Tibial nerve (tissue), 4 donors: Measurements from ENCODE around the gene ADCY2.

Experiments used
- EP300 ChIP-seq, 2 donors: sonication (generic); formaldehyde crosslinking; IDR thresholded peaks; one replicate each; pipeline ENCODE4 v1.6.1; 2017; ENCODE audit warnings: antibody characterized with exemption in 2 of 2, mild to moderate bottlenecking in 1 of 2
- TF ChIP-seq, protein P1 (sequence below), 5 experiments: fragments of 200-600 bp in 3 of 5; fragments of 450-650 bp in 2 of 5; sonication (generic) in 3 of 5; IDR thresholded peaks; one replicate each; pipeline ENCODE4 v1.5.1; 2016 to 2019; ENCODE audit warnings: antibody characterized with exemption in 5 of 5, mild to moderate bottlenecking in 3 of 5, moderate library complexity in 2 of 5

DNA sequence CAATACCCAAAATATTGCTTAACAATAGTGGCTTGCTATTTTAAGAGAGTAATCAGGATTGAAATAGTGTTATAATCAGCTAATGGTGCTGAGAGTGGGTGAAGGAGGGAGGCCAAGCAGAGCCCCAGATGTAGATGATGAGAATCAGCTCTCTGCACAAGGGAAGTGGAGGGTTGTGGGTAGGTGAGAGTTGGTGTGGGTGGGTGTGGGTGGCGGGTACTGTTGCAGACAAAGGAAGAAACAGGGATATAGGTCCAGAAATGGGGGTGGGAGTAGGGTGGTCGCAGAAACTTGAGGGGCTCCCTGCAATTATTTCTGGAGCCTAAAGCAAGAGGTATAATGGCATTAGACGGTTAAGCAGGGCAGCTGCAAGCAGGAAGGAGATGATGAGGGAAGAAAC is 7.4 kb upstream of the ADCY2 start:
- TF ChIP-seq, protein P1, sequence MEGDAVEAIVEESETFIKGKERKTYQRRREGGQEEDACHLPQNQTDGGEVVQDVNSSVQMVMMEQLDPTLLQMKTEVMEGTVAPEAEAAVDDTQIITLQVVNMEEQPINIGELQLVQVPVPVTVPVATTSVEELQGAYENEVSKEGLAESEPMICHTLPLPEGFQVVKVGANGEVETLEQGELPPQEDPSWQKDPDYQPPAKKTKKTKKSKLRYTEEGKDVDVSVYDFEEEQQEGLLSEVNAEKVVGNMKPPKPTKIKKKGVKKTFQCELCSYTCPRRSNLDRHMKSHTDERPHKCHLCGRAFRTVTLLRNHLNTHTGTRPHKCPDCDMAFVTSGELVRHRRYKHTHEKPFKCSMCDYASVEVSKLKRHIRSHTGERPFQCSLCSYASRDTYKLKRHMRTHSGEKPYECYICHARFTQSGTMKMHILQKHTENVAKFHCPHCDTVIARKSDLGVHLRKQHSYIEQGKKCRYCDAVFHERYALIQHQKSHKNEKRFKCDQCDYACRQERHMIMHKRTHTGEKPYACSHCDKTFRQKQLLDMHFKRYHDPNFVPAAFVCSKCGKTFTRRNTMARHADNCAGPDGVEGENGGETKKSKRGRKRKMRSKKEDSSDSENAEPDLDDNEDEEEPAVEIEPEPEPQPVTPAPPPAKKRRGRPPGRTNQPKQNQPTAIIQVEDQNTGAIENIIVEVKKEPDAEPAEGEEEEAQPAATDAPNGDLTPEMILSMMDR (IDR thresholded peaks at IDR 0.05): no peak
- TF ChIP-seq EP300 (IDR thresholded peaks at IDR 0.05): no peak
